ENCODE measurements around the gene TRAPPC3. TPM values are rescaled to one million over a fixed set of nuclear protein-coding genes. Genes with fewer than 3 reads are reported as not detected.

The TRAPPC3 gene
- total RNA-seq, 1 experiment from 2014 or later, result 64.6 TPM

DNA sequence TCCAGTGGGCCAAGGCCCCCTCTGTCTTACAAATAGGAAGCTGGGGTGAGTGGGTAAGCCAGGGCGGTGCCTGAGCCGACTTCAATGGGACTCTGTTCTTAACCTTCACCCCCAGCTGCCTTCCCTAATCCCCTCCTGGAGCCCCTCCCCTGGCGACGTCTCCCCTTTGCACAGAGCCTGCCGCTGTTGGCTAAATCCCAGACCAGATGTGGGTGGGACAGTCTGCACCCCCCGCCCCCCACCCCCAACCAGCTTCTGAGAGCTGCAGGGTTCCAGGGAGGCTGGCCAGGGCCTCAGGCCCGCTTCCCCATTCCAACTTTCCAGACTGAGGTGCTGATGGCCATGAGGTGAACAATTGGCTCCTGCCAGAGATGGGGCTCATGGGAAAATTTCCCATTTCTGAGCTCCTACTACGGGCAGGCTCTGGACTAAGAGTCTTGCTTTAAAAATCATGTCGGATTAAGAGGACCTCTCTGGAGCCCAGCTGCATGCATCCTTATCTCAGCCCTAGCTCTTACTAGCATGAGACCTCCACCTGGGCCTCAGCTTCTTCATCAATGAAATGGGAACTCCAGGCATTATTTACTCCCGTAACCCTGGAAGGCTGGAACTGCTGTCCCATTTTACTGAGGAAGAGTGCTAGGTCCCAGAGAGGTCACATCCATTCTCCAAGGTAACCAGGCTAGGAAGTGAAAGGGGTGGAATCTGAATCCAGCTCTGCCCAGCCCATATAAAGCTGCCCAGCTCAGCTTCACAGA, 30.7 kb downstream of the TRAPPC3 start:
- no peaks in the 10 kb centered on the region for H3K36me3 ChIP-seq (ENCODE audit: control insufficient read depth in 1 of 2, insufficient read depth in 2 of 2, low read length in 2 of 2)
- no TSS peak for BruUV-seq (replicated peaks)
- ChIA-PET POLR2A (no interaction called here), RAD21 (ENCODE audit: low non-redundant PET in 1 of 2, low total read pairs in 2 of 2, uncharacterized antibody in 2 of 2, unreplicated experiment in 2 of 2) (no interaction called here), CTCF (no interaction called here)
- ATAC-seq (no peak), DNase-seq (ENCODE audit: low read depth, low spot score) (no peak)
- intact Hi-C loops (cut with micrococcal nuclease), result no loop called here
- no peaks in the 10 kb centered on the region for H3K79me2 ChIP-seq (ENCODE audit: insufficient read depth, low read length)
- no peak overlapping the region for H2AFZ ChIP-seq (ENCODE audit: low read depth, low read length, poor library complexity, severe bottlenecking)
- H3K27me3 ChIP-seq (ENCODE audit: insufficient read depth, low read length), result no peaks in the 10 kb centered on the region
- H3K9me3 ChIP-seq (ENCODE audit: control insufficient read depth in 1 of 2, insufficient read depth in 1 of 2, low read depth in 1 of 2, low read length in 2 of 2), result no peaks in the 10 kb centered on the region
- TF ChIP-seq EGR1 (IDR thresholded peaks at IDR 0.05; ENCODE audit: low read depth), result no peak
- no peak for TF ChIP-seq CEBPB (IDR thresholded peaks at IDR 0.05; ENCODE audit: low read depth)
- no peak for TF ChIP-seq CBX3 (IDR thresholded peaks at IDR 0.05; ENCODE audit: low read depth)
- TF ChIP-seq JUND (IDR thresholded peaks at IDR 0.05), result no peak
- no peak for TF ChIP-seq POLR2A (IDR thresholded peaks at IDR 0.05; ENCODE audit: borderline replicate concordance, extremely low read depth, insufficient read depth, insufficient read length)
- TF ChIP-seq ELF1 (IDR thresholded peaks at IDR 0.05; ENCODE audit: borderline replicate concordance, low read depth), result no peak
- TF ChIP-seq, protein P1, sequence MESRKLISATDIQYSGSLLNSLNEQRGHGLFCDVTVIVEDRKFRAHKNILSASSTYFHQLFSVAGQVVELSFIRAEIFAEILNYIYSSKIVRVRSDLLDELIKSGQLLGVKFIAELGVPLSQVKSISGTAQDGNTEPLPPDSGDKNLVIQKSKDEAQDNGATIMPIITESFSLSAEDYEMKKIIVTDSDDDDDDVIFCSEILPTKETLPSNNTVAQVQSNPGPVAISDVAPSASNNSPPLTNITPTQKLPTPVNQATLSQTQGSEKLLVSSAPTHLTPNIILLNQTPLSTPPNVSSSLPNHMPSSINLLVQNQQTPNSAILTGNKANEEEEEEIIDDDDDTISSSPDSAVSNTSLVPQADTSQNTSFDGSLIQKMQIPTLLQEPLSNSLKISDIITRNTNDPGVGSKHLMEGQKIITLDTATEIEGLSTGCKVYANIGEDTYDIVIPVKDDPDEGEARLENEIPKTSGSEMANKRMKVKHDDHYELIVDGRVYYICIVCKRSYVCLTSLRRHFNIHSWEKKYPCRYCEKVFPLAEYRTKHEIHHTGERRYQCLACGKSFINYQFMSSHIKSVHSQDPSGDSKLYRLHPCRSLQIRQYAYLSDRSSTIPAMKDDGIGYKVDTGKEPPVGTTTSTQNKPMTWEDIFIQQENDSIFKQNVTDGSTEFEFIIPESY (IDR thresholded peaks at IDR 0.05; ENCODE audit: extremely low read depth, insufficient replicate concordance, low read length), result no peak
- no peak for TF ChIP-seq TCF7L2 (IDR thresholded peaks at IDR 0.05; ENCODE audit: borderline replicate concordance, extremely low read depth, insufficient read depth, insufficient read length)
- TF ChIP-seq ZFX (IDR thresholded peaks at IDR 0.05), result no peak
- TF ChIP-seq YY1 (IDR thresholded peaks at IDR 0.05; ENCODE audit: extremely low read depth, insufficient replicate concordance, low read depth, low read length), result no peak
- no peak for TF ChIP-seq SIN3A (IDR thresholded peaks at IDR 0.05; ENCODE audit: low read depth)
- no peak overlapping the region for H3K4me2 ChIP-seq (ENCODE audit: low read length)
- no peak overlapping the region for H3K4me3 ChIP-seq (replicated peaks in 1 of 2; ENCODE audit: low read depth in 1 of 2, low read length in 2 of 2)
- no peaks in the 10 kb centered on the region for H3K9me2 ChIP-seq (ENCODE audit: insufficient read depth)
- no peaks in the 10 kb centered on the region for H3K4me1 ChIP-seq (ENCODE audit: control insufficient read depth in 1 of 2, insufficient read depth in 2 of 2, low read length in 2 of 2)
- H4K20me1 ChIP-seq (ENCODE audit: insufficient read depth), result no peaks in the 10 kb centered on the region
- no peak overlapping the region for H3K27ac ChIP-seq (ENCODE audit: low read depth, low read length)
- H3K9ac ChIP-seq (ENCODE audit: low read length), result no peak overlapping the region
